RCC 7860 (cell line): ENCODE data around the gene RXFP4.
A peak's percentile ranks its signal among the peaks of the same experiment; 100 is the strongest.
"Not testable (repeated sequence)": the region's sequence is repeated elsewhere in the genome, so short reads cannot be mapped to it uniquely, and the experiment has no call there.

Source experiments
- DNase-seq: peaks from one replicate; pipeline ENCODE4 v3.0.0-alpha.2; 2015; ENCODE audit warnings: low spot score
- FAIRE-seq: peaks from 2 replicates; lab custom pipeline; 2012; peaks lifted over from hg19 to GRCh38; lab: Jason Lieb, UNC

The RXFP4 gene

DNA sequence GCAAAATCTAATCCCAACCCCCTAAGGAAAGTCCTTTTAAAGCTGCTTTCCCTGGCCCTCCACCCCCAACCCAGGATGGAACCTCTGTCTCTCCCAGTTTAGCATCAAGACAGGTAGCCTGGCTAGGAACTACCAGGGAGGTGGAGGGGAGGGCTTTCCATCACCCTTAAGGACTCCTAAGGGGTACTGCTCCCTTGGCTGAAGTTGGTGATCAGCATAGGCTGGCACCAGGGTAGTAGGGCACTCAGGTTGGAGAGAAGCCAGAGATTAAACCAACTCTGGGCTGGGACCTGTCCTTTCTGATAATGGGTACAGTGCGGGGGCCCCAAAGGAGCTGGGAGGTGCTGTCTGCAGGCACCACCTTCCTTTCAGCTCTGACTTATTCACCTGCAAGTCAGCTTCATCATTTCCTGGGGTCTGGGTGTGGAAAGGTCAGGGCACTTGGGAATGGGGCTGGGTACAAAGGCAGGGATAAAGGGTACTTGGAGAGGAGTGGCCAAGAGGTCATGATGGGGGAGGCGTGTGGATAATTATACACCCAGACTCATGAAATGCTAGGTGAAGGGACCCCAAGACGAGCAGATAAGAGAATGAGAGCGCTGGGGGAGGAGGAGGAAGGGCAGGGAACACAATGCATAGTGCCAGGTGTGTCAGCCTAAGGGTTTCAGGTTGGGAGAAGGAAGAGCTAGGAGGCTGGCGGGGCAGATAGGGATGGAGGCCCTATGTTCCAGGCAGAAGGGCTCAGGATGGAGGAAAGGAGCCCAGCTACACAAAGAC lies 35.7 kb downstream of the RXFP4 start:
- DNase-seq (no peak), FAIRE-seq (no peak)

DNA sequence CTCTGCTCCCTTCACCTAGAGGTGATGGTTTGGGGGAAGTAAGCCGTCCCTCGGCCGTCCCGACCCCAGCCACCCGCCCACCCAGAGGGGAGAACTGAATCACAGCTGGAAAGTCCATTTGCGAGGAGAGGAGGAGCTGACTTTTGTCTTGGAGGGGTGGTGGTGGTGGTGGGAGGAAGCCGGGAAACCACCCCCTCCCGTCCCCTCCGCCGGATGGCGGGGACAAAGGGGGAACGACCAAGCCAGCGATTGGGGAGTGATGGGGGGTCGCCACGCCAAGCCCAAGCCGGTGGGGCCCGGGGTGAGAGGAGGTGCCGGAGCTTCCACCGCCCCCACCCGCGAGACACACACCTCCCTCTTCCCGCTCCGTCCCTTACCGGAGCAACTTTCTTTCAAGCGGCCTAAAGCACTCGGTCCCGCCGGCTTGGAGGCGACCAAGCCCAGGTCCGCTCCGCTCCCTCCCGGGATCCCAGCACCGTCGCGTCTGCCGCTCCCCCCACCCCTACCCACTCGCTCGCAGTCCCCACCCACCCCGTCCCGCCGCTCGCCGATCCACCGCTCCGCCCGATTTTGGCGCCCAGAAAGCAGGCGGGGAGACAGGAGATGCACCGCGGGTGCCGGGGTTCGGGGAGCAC lies 36.4 kb downstream of the RXFP4 start:
- no peak for FAIRE-seq
- no peak for DNase-seq

DNA sequence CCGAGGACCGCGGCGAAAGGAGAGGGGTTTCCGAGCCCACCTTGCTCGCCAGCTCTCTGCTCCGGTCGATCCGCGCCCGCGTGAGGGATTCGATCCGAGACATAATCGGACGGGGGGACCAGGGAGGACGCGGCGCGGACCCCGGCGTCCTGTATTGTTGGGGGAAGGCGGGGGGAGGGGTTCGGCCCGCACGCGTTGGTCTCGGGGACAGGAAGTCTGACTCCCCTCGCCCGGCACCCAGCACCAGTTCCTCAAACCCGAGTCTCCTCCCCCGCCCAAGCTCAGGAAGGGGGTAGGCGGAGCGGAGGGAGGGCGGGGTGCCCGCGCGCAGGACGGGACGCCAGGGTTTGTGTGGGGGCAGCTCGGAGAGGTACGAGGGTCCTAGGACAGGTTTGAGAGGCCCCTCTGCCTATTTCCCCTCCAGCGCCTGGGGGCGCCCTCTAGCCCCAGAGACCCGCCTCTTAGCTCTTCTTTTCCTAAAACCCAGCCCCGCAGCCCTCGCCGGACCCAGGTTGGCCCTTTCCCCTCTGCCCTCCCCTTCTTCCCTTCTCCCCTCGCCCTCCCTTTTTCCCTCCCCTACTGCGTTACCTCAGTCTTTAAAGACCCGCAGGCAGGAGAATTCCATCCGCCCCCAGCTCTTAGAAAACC lies 37.0 kb downstream of the RXFP4 start, which contains the start of gene ARHGEF2:
ARHGEF2 (minus strand) TSS at position 223 of the 648 bp plus-strand sequence; CDS start at position 103, 120 bp downstream.
- no peak for FAIRE-seq
- peak; percentile 44 for DNase-seq

DNA sequence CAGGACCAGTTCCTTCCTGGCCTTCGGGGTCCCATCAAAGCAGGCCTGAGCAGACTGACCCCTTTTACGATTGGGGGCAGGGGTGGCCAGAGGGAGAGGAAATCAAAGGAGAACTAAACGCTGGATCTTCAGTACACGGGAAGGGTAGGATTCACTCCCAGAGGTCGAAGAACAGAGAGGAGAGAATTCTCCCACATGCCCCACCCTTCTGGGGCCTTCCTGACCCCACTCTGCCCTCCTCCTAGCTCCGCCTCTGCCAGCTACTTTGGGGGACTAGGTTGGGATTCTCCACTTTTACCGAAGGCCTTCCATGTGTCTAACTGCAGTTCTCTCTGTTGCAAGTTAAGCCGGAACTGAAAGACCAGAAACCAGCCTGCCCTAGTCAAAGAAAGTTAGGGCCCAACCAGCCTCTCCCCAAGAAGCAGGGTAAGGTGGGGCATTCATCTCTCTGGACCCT lies 37.6 kb downstream of the RXFP4 start:
- no peak for DNase-seq
- FAIRE-seq = no peak

DNA sequence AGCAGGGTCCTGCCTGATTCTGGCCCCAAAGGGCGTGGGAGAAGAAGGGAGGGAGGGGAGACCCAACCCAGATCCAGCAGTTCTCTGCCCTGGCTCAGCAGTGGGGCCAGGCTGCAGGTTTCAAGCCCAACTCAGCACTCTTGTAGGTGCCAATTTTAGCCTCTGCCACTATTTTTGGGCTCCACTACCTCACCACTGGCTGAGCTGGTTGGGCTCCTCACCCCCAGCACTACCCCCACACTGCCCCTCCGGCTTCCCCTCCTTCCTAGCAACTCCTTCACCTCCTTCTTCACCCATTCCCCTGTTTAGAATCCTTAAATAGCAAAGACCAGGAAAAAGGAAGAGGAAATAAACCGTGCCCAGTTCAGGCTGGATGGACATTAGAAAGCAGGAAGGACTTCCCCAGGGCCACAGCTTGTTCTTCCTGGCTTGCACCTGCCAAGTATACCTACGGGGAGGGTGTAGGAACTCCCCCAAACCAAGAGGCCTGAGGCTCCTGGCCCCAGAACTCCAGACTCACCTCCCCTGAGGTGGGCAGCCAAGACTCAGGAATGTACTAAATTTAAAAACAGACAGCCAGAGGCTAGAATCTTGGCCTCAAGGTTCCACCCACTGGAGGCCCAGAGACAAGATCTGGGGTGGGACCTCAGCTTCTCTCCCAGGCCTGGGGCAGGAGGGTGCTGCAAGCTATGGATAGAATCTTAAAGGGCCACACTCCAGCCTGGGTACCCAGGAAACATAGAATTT lies 38.3 kb downstream of the RXFP4 start:
- DNase-seq (no peak), FAIRE-seq (no peak)

DNA sequence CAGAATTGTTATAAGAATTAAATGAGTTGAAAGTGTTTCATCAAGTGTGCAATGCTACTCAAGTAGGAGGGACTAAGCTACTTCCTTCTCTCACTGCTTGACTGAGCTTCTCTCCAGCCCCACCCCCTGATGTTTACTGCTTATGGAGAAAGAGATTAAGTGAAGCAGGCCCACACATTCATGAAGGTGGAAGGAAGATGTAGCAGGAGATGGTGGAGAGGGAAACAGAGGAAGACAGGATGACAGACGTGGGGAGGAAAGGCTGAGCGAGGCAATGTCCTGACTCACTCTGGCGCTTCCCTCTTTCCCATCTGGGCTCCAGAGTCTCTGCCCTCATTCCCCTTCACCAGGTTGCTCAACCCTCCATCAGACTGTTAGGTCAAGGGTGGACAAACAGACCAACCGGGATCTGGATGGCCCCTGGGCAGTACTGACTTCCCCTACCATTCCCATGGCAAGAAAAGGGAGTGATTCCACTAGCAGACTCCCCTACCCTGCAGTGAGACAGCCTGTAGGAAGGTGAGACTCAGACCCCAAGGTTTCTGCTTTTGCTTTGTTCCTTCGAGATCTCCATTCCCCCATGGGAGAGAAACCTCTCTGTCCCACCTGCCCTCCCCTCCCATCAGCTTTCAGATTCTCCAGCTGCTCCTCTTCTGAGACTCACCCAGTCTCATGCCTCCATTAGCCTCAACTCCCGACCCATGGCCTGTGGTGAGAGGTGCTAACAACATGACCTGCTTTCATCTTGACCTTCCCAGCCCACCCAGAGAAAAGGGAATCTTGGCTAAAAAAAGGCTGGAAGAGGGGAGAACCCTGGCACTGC lies 40.0 kb downstream of the RXFP4 start:
- FAIRE-seq = no peak
- peak; percentile 51 for DNase-seq

DNA sequence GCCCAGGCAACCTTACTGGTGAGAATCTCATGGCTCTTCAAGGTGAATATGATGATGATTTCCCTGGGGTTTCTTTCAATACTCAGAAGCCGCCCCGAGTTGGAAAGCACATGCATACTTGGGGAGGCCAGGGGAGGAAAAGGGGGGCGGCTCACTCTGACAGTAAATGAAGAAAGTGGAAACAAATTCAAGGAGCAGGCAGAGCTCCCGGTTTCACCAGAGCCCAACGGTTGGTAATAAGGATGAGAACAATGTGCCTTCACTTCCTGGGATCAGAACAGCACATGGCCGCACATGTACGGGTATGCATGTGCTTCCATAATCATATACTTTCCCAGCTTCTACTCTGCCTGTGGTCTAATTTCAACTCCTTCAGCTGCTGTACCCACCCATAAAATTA lies 40.7 kb downstream of the RXFP4 start:
- no peak for FAIRE-seq
- DNase-seq = no peak

DNA sequence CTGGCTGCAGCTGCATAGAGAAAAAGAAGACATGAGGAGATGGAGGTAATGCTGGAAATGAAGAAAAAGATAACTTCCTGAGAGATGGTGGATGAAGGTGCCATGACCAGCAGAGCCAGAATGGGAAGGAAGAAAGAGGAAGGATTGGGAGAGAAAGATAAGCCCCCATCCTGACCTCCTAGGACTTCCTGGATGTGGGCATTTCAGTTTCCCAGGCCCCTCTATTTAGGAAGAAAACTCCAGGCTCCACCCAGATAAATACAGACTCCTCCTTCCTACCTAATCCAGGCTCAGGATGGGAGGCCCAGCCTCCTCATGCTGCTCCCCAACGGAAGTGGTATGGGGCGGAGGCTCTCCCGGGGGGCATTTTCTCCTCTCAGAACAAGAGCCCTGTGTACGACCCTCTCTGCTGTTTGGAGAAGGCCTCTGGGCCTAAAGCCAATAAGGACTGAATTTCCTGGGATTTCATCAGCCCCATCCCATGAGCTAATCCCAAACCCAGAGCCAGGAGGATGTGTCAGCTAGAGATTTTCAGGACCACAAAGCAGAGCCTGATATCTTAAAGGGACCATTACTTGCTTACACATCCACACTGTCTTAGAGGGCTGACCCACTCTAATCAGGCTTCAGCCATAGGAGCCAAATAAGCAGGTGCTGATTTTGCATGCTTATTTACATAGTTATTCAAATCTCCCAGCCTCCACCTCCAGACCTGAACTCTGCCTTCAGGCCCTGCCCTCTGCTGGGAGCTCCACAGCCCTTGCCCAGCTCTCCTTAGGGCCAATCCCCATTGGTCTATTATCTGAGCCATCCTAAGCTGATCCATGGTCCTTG lies 42.0 kb downstream of the RXFP4 start:
- FAIRE-seq (no peak), DNase-seq (peak; percentile 81)

DNA sequence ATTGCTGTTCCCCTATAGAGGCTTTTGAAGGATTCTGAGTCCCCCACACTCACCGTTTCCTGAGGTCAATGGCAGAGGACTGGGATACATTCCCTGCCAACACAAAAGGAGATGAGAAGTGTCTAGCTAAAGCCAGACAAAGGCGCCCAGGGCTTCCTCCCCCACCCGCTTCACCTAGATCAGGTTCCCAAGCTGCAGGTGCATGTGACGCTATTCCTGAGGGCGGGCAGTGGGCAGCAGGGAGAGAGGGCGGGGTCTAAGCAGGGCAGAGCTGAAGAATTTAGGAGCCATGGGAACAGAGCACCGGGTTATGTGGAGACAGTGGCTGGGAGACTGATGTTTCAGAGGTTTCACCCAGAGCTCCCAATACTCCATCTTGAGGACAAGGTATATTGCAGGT lies 42.9 kb downstream of the RXFP4 start:
- no peak for DNase-seq
- FAIRE-seq = no peak

DNA sequence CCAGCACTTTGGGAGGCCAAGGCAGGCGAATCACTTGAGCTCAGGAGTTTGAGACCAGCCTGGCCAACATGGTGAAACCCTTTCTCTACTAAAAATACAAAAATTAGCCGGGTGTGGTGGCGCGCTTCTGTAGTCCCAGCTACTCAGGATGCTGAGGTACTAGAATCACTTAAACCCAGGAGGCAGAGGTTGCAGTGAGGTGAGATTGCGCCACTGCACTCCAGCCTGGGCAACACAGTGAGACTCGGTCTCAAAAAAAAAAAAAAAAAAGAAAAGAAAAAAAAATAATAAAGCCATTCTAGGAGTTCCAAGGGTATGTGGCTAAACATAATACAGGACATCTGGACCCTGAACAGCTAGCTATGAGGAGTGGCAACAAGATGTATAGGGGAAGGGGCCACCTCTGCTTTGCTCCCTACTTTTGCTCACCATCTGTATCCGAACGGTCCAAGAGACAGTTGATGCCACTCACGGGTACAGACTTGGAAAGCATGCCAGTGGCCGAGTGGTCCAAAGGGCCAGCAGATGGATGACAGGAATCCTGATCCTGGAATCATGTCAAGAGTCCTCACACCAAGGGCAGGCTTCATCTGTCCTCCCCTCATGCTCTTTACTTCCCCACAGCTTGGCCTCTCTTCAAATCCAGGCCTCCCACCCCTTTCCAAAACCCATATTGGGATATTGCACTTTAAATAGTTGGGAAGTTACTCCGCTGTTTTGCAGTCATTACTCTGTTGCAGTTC lies 43.6 kb downstream of the RXFP4 start:
- not testable (repeated sequence) for FAIRE-seq, DNase-seq

DNA sequence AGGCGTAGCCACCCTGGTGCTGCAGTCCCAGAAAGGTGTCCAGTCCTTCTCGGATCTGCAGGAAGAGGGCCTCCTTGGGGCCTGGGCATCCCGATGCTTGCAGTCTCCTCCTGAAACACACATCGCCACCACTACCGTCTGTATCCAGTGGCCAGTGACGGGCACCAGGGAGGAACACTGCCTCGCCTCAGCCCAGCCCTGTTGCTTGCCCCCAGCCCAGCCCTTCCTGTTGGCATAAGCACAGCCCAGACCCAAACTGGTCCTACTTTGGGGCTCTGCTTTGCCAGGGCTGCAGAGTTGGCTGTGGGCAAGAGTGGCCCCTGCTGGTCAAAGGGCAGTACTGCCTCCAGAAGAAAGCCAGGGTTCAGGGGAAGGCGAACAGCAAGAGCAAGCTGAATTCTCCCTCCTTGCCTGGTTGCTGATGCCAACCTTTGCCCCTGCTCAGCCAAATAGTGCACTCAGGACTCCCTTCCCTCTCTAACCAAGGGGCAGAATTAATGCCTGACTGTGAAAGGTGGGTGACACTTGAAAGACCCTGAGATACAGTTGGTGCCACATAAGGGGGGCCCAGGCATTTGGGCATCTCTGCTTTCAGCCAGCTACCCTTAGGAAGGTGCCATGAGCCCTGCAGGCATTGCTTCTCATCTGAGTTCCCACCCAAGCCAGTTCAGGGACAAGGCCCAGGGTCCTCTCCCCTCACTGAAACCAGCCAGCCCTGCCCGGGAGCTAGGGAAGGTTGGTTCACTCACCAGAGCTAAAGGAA lies 48.0 kb downstream of the RXFP4 start:
- no peak for FAIRE-seq
- DNase-seq = peak; percentile 42

DNA sequence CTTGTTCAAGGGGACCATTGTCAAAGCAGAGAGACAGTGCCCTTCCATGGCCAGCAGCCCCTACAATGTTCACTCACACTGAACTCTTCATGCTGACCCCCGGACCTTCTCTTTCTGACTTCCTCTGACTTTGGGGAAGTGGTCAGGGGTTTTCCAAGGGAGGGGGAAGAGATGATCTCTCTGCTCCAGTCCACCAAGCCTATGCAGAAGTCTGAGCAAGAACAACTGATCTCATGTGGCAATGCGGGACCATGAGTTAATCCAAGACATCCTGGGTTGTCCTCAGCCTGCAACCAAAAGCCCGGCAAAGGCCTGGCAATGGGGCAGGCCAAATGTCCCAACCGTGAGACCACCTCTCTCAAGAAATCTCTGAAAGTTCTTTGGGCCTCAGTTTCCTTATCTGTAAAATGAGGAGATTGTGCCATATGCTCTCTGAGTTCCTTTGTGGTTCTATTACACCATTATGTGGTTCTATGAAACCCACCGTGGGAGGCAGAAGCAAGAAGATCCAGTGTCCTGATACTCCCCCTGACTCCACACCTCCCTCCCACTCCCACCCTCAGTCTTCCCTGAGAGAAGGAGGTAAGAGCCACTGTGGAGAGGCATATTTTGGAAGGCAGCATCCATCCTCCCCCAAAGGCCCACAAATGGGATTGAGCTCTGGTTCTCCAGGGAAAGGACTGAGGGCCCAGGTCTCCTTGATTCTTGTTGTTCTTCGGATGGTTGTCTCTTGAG lies 48.7 kb downstream of the RXFP4 start:
- DNase-seq = no peak
- FAIRE-seq = no peak
